Right lung (tissue), 5 donors: ENCODE data around the gene WDR81. TPM values are rescaled to one million over a fixed set of nuclear protein-coding genes. Genes with fewer than 3 reads are reported as not detected.
"Not testable (repeated sequence)": the region's sequence is repeated elsewhere in the genome, so short reads cannot be mapped to it uniquely, and the experiment has no call there.

Source experiments
- DNase-seq, 2 donors: peaks; one replicate each; pipeline ENCODE4 v3.0.0-alpha.2; 2013
- polyA plus RNA-seq, 5 donors: library from polyadenylated mRNA; unstranded; fragments of 120-200 nt; gene quantifications; one replicate each; pipeline versions ENCODE4 v1.2.1 to v1.2.3, GENCODE V29; 2013; ENCODE audit warnings: inconsistent platforms in 1 of 5, low replicate concordance in 1 of 5; ENCODE audit not compliant: insufficient read length in 5 of 5, insufficient read depth in 1 of 5

WDR81 gene
- polyA plus RNA-seq, 5 donors = 6.6 to 13.7 (median 10.1) TPM

- peak; percentile 64 to 65 for DNase-seq
These were observed 6.1 kb downstream of the WDR81 start for GRCh38 chr17:1730326-1731193.

- no peak for DNase-seq
These were observed 6.6 kb downstream of the WDR81 start for GRCh38 chr17:1731194-1731506.

- DNase-seq = no peak
These were observed 7.8 kb downstream of the WDR81 start for GRCh38 chr17:1732241-1732832.

- no peak for DNase-seq
These were observed 8.4 kb downstream of the WDR81 start for GRCh38 chr17:1732833-1733321.

- no peak for DNase-seq
These were observed 9.3 kb downstream of the WDR81 start for GRCh38 chr17:1733759-1734158.

GRCh38 chr17:1735418-1735817 lies 10.9 kb downstream of the WDR81 start:
- no peak for DNase-seq

GRCh38 chr17:1735834-1736347 lies 11.4 kb downstream of the WDR81 start:
- no peak for DNase-seq

GRCh38 chr17:1736348-1737281 lies 12.1 kb downstream of the WDR81 start:
- DNase-seq = no peak

GRCh38 chr17:1737531-1738291 lies 13.2 kb downstream of the WDR81 start:
- no peak for DNase-seq

- DNase-seq = not testable (repeated sequence)
These were observed 17.4 kb downstream of the WDR81 start for GRCh38 chr17:1741899-1742298.

- no peak for DNase-seq
These were observed 18.0 kb downstream of the WDR81 start, which contains the start of gene SERPINF2 for GRCh38 chr17:1742371-1743087. Gene SERPINF2 (plus strand): TSS chr17:1742871. CDS start chr17:1744996, 2,125 bp downstream.

GRCh38 chr17:1743088-1743439 lies 18.6 kb downstream of the WDR81 start:
- no peak for DNase-seq

GRCh38 chr17:1744551-1745512 lies 20.3 kb downstream of the WDR81 start:
- no peak for DNase-seq

GRCh38 chr17:1745513-1746020 lies 21.1 kb downstream of the WDR81 start:
- DNase-seq = no peak

GRCh38 chr17:1746975-1747543 lies 22.6 kb downstream of the WDR81 start:
- no peak for DNase-seq

GRCh38 chr17:1750628-1751027 lies 26.1 kb downstream of the WDR81 start:
- no peak for DNase-seq

GRCh38 chr17:1752425-1753262 lies 28.1 kb downstream of the WDR81 start:
- DNase-seq = no peak
